SU-DHL-6 (cell line): Measurements from ENCODE around the gene FYCO1.

Experiments
- H2AFZ ChIP-seq: fragments of 200-600 bp; sonication (generic); 2 replicates; pipeline ENCODE4 v1.6.1; 2014; ENCODE audit warnings: low read depth, mild to moderate bottlenecking, moderate library complexity, mixed read lengths, antibody characterized with exemption, low read length; ENCODE audit not compliant: severe bottlenecking
- H3F3A ChIP-seq: fragments of 200-600 bp; shearing (Covaris generic); 2 replicates; pipeline ENCODE4 v1.6.0; 2016; ENCODE audit warnings: antibody characterized with exemption, mild to moderate bottlenecking; ENCODE audit not compliant: insufficient read depth
- H3K27ac ChIP-seq: fragments of 200-600 bp; sonication (generic); 2 replicates; pipeline ENCODE4 v1.5.1; 2016; ENCODE audit warnings: low read depth, mild to moderate bottlenecking, low read length, moderate library complexity, mixed read lengths
- H3K27me3 ChIP-seq: fragments of 200-600 bp; sonication (generic), shearing (Covaris generic); 2 replicates; pipeline ENCODE4 v1.6.0; 2014; ENCODE audit warnings: mild to moderate bottlenecking, low read length
- H3K36me3 ChIP-seq: fragments of 200-600 bp; sonication (generic); 2 replicates; pipeline ENCODE4 v1.6.1; 2014; ENCODE audit warnings: mild to moderate bottlenecking, low read length, mixed read lengths
- H3K4me2 ChIP-seq: fragments of 300-600, 200-600 bp; shearing (Covaris generic), sonication (generic); 2 replicates; pipeline ENCODE4 v1.6.0; 2014; ENCODE audit warnings: low read length, low read depth, mild to moderate bottlenecking; ENCODE audit not compliant: poor library complexity, severe bottlenecking
- H3K4me3 ChIP-seq: fragments of 200-600 bp; sonication (generic); 2 replicates; pipeline ENCODE4 v1.5.1; 2014; ENCODE audit warnings: antibody characterized with exemption, low read length, mild to moderate bottlenecking, mixed read lengths; ENCODE audit not compliant: insufficient read depth, poor library complexity, severe bottlenecking
- H3K79me2 ChIP-seq: fragments of 200-600 bp; sonication (generic); 2 replicates; pipeline ENCODE4 v1.6.1; 2014; ENCODE audit warnings: mild to moderate bottlenecking, low read length, moderate library complexity; ENCODE audit not compliant: insufficient read depth
- H3K9ac ChIP-seq: fragments of 200-600 bp; sonication (generic); 2 replicates; pipeline ENCODE4 v1.7.0; 2014; ENCODE audit warnings: mild to moderate bottlenecking, low read length
- H3K9me2 ChIP-seq: fragments of 200-600 bp; sonication (generic); replicated peaks from 2 replicates; pipeline ENCODE4 v1.6.1; 2014; ENCODE audit warnings: low read length; ENCODE audit not compliant: insufficient read depth
- H3K9me3 ChIP-seq: fragments of 200-600 bp; sonication (generic); 2 replicates; pipeline ENCODE4 v1.6.1; 2014; ENCODE audit warnings: low read length, mixed read lengths; ENCODE audit not compliant: insufficient read depth
- H4K20me1 ChIP-seq: fragments of 200-600 bp; sonication (generic); 2 replicates; pipeline ENCODE4 v1.6.1; 2014; ENCODE audit warnings: low read depth, mild to moderate bottlenecking, antibody characterized with exemption, low read length, moderate library complexity, mixed read lengths
- EZH2phosphoT487 ChIP-seq: fragments of 200-600 bp; sonication (generic), shearing (Covaris generic); conservative IDR thresholded peaks from 2 replicates; pipeline ENCODE4 v1.6.1; 2018; ENCODE audit warnings: mild to moderate bottlenecking, antibody characterized with exemption, low read length, moderate library complexity, mixed read lengths
- TF ChIP-seq, protein P1 (sequence below): fragments of 200-600 bp; sonication (generic); IDR thresholded peaks from one replicate; pipeline ENCODE4 v1.5.1; 2017; ENCODE audit warnings: antibody characterized with exemption, mild to moderate bottlenecking, low read length, moderate library complexity; ENCODE audit not compliant: insufficient read depth, poor library complexity, severe bottlenecking

Gene FYCO1

DNA sequence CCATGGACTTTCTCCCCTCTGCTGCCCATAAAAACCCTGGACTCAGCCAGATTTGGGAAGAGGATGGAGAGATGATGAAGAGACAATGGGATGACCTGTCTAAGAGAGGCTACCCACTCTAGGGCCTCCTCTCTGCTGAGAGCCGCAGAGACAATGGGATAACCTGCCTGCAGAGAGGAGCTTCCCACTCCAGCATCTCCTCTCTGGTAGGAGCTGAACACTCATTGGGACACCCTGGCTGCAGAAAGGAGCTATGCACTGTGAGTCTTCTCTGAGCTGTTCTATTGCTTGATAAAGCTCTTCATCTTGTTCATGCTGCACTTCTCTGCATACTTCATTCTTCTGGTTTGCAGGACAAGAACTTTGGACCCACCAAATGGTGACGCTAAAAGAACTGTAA, 36.1 kb upstream of the FYCO1 start:
- no peaks in the 10 kb centered on the region for H3K27me3 ChIP-seq
- peaks cover 27% of the 10 kb centered on the region; the same call in 1 of the 2 replicates for H3K9me3 ChIP-seq
- no peak overlapping the region for H3K4me2 ChIP-seq
- no peaks in the 10 kb centered on the region for H3K9me2 ChIP-seq
- no peaks in the 10 kb centered on the region for H3K79me2 ChIP-seq
- TF ChIP-seq EZH2phosphoT487: no peak
- TF ChIP-seq, protein P1, sequence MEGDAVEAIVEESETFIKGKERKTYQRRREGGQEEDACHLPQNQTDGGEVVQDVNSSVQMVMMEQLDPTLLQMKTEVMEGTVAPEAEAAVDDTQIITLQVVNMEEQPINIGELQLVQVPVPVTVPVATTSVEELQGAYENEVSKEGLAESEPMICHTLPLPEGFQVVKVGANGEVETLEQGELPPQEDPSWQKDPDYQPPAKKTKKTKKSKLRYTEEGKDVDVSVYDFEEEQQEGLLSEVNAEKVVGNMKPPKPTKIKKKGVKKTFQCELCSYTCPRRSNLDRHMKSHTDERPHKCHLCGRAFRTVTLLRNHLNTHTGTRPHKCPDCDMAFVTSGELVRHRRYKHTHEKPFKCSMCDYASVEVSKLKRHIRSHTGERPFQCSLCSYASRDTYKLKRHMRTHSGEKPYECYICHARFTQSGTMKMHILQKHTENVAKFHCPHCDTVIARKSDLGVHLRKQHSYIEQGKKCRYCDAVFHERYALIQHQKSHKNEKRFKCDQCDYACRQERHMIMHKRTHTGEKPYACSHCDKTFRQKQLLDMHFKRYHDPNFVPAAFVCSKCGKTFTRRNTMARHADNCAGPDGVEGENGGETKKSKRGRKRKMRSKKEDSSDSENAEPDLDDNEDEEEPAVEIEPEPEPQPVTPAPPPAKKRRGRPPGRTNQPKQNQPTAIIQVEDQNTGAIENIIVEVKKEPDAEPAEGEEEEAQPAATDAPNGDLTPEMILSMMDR: no peak
- no peak overlapping the region for H3K4me3 ChIP-seq
- H2AFZ ChIP-seq: no peak overlapping the region
- H4K20me1 ChIP-seq: no peaks in the 10 kb centered on the region
- no peaks in the 10 kb centered on the region; the same call in 1 of the 2 replicates for H3K36me3 ChIP-seq
- H3K27ac ChIP-seq: no peak overlapping the region
- H3K9ac ChIP-seq: no peak overlapping the region
- H3F3A ChIP-seq: no peaks in the 10 kb centered on the region

DNA sequence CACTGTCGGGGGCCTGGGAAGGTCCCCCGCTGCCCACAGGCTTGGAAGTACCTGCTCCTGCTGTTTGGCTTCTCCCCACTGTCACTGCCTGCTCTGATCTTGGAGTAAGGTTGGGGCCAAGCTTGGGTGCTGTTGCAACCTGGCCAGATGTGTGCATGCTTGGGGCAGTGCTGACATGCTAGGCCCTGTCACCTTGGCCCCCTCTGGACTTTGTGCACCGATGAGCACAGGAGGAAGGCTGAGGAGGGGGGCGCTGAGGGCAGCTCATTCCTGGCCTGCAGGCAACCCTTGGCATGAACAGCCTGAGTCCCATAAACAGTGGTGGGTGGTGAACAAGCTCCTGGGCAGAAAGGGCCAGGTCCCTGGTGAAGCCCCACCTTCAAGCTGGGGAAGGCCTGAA, 35.6 kb upstream of the FYCO1 start:
- H3K4me2 ChIP-seq: no peak overlapping the region
- H3K79me2 ChIP-seq: no peaks in the 10 kb centered on the region
- H3K4me3 ChIP-seq: no peak overlapping the region
- H3K9ac ChIP-seq: no peak overlapping the region
- H3K9me2 ChIP-seq: no peaks in the 10 kb centered on the region
- no peak overlapping the region for H3K27ac ChIP-seq
- TF ChIP-seq, protein P1: no peak
- no peak for TF ChIP-seq EZH2phosphoT487
- H4K20me1 ChIP-seq: no peaks in the 10 kb centered on the region
- H3K36me3 ChIP-seq: no peaks in the 10 kb centered on the region; the same call in 1 of the 2 replicates
- no peaks in the 10 kb centered on the region for H3K27me3 ChIP-seq
- H3F3A ChIP-seq: no peaks in the 10 kb centered on the region
- H3K9me3 ChIP-seq: peaks cover 27% of the 10 kb centered on the region; the same call in 1 of the 2 replicates
- no peak overlapping the region for H2AFZ ChIP-seq

DNA sequence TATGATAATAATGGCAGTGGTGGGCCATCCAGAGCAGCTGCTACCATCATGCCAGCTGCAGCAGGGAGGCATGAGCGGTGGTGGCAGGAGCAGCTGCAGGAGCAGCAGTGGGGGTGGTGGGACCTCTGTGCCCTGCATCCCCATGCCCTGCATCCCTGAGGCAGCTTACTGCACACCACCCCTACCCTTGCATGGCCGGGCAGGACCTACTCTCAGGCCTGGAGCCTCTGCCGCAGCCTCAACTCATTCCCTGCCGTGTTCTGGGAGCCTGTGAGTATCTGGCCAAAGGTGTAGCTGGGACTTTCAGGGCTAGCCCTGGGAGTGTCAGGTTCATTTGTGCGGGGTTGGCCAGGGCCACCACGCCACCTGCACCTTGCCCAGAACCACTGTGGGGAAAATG, 35.0 kb upstream of the FYCO1 start:
- H2AFZ ChIP-seq: no peak overlapping the region
- no peak overlapping the region for H3K27ac ChIP-seq
- H3K4me2 ChIP-seq: no peak overlapping the region
- TF ChIP-seq, protein P1: no peak
- no peak overlapping the region for H3K9ac ChIP-seq
- H3K27me3 ChIP-seq: no peaks in the 10 kb centered on the region
- no peaks in the 10 kb centered on the region for H3K9me2 ChIP-seq
- no peaks in the 10 kb centered on the region for H4K20me1 ChIP-seq
- H3F3A ChIP-seq: no peaks in the 10 kb centered on the region
- no peaks in the 10 kb centered on the region; the same call in 1 of the 2 replicates for H3K36me3 ChIP-seq
- peaks cover 27% of the 10 kb centered on the region; the same call in 1 of the 2 replicates for H3K9me3 ChIP-seq
- H3K4me3 ChIP-seq: no peak overlapping the region
- no peaks in the 10 kb centered on the region for H3K79me2 ChIP-seq
